Stimulated activated CD4-positive, alpha-beta T cell treated with anti-CD3 and anti-CD28 coated beads, TNF-alpha, amount 100 ng/mL, for 48 hours (primary cell): ENCODE measurements around the gene LONP2.
A peak's percentile ranks its signal among the peaks of the same experiment; 100 is the strongest.
"Not testable (repeated sequence)": the region's sequence is repeated elsewhere in the genome, so short reads cannot be mapped to it uniquely, and the experiment has no call there.

Experiments
- DNase-seq, 3 donors: peaks; one replicate each; pipeline ENCODE4 v3.0.0-alpha.2; 2020; ENCODE audit warnings: low read depth in 3 of 3

LONP2 gene

GRCh38 chr16:48386559-48387312 lies 142.6 kb downstream of the LONP2 start:
- no peak for DNase-seq

- no peak for DNase-seq
Measured at GRCh38 chr16:48392407-48392806, 148.3 kb downstream of the LONP2 start.

- DNase-seq: peak in 1 of 3 donors; percentile 26
Measured at GRCh38 chr16:48393485-48394354, 149.6 kb downstream of the LONP2 start.

GRCh38 chr16:48394355-48394703 lies 150.2 kb downstream of the LONP2 start:
- DNase-seq: no peak

GRCh38 chr16:48395375-48395774 lies 151.3 kb downstream of the LONP2 start:
- DNase-seq: no peak

GRCh38 chr16:48402547-48402946 lies 158.4 kb downstream of the LONP2 start:
- not testable (repeated sequence) for DNase-seq

GRCh38 chr16:48405153-48405552 lies 161.1 kb downstream of the LONP2 start:
- DNase-seq: no peak

- no peak for DNase-seq
Measured at GRCh38 chr16:48405907-48406306, 161.8 kb downstream of the LONP2 start.
